Stimulated activated CD4-positive, alpha-beta T cell treated with anti-CD3 and anti-CD28 coated beads, TNF-alpha, amount 100 ng/mL, for 1 hour (primary cell): ENCODE measurements around the gene L2HGDH.

ENCODE experiments used
- DNase-seq, 3 donors: peaks; one replicate each; pipeline ENCODE4 v3.0.0-alpha.2; 2020; ENCODE audit warnings: low read depth in 3 of 3, low spot score in 1 of 3

L2HGDH gene

DNA sequence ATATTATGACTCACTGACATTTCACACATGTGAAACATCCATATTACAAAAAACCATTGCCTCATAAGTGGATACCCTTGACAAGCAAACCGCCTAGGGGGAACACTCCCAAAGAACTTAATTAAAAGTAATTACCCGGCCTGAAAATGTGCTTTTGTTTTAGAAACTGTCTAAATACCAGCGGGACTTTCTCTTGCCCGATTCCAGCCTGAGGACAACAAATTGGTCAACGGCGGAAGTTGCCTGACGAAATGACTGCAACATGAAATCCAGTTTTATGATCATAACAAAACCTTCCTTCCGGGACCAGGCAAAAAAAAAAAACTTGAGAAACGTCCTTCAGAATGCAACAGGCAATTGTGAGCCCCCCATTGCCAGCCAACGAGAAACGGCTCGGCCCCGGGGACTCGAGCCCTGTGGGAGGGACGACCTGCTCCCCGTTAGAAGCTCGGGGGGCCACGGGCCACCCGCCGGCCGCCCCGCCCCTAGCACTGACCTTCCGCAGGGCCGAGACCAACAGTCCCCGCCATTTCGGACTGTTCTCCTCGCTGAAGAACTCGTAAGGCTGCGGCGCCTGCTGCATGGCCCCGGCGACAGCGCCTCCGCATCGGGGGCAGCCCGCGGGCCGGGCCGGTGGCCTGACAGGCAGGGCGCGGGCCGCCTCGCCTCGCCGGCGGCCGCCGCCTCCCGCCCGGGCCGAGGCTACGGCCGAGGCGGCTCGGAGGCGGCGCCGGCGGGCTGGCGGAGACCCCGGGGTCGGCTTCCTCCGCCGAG, 81.1 kb downstream of the L2HGDH start:
- DNase-seq = peak in 1 of 3 donors; percentile 8

DNA sequence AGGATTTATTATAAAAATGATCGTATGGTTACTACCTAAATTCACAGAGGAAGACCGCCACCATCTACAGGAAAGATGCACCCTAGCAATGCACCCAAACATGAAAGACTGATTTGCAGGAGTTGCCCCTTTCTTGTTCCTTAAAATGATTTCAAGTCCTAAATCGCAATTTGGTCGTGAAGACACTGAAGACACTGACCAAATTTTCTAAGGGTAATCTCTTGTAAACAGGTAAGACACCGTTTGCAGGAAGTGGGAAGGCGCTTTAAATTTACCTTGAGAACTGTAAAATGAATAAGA, 81.7 kb downstream of the L2HGDH start:
- no peak for DNase-seq

DNA sequence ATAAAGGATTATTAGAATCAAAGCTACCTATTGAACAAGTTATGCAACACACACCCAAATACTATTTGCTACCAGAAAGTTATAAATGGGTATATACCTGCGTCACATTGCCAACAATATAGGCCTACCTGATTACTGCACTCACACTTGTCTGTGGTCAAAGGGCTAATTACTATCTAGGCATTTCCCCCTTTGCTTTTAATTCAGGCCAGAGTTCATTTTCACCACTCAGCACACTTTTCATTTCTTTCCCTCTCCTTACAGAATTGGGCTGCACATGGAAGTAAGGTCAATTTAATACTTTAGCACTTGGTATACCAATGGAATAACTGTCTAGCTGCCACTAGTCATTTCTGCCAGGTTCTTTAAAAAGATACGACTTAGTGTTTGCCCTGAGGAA, 82.3 kb downstream of the L2HGDH start:
- no peak for DNase-seq

DNA sequence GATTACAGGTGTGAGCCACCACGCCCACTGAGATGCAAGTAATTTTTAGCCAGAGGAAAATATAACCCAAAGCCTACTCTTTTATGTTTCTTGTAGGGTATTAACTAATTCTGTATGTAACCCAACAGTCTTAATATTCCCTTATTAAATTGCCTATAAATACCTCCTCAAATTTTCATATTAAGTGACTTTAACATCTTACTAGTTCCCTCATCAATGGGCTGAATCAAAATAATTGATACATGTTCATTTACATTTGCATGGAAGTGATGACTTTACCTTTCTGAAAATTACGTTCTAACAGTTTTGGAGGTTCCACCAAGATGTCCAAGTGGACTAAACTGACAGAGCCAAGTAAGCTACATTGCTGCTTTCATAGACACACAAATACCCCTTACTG, 83.7 kb downstream of the L2HGDH start:
- DNase-seq = no peak

DNA sequence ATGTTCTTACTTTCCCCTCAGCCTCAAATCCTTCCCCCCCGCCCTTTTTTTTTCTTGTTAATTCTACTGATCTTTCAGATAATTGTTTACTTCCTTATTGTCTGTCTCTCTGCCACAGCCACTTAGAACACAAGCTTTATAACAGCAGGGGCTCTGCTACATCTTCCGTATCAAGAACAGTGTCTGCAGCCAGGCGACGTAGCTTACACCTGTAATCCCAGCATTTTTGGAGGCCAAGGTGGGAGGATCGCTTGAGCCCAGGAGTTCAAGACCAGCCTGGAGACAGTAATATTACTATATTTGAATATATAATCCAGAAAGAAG, 86.1 kb downstream of the L2HGDH start:
- DNase-seq = no peak

- no peak for DNase-seq
Observed at GRCh38 chr14:50225067-50225973, 86.7 kb downstream of the L2HGDH start.

GRCh38 chr14:50222055-50222613, 89.9 kb downstream of the L2HGDH start:
- DNase-seq = no peak

GRCh38 chr14:50218501-50218900, 93.5 kb downstream of the L2HGDH start:
- DNase-seq = no peak

DNA sequence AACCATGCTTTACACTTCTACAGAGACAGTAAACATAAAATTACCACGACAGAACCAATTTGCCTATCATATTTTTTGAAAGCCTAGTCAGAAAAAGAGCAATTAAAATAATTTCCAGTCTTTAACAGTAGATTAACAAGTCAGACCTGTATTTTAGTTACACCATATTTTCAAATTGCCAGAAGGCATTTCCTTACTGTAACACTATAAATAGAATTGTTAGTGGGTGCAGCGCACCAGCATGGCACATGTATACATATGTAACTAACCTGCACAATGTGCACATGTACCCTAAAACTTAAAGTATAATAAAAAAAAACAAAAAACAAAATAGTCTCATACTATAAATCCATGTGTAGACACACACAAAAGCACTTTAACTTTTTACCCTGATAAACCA, 96.6 kb downstream of the L2HGDH start:
- no peak for DNase-seq

GRCh38 chr14:50213795-50214194, 98.2 kb downstream of the L2HGDH start:
- no peak for DNase-seq

DNA sequence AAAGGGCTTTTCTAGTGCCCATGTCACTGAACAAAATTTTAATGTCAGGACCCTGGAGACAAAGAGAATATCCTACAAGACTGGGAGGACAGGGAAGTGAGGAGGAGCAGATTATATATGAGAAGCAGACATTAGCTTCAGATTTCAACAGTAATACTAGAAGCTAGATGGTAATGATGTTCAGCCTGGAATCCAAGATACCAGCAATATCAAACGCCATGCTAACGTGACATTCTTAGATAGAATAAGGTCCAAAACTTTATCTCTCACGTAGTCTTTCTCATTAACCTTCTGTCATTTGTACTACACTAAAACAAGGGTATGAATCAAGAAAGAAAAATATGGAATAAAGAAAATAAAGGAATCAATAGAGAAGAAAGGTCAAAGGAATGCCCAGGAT, 99.3 kb downstream of the L2HGDH start:
- no peak for DNase-seq

DNA sequence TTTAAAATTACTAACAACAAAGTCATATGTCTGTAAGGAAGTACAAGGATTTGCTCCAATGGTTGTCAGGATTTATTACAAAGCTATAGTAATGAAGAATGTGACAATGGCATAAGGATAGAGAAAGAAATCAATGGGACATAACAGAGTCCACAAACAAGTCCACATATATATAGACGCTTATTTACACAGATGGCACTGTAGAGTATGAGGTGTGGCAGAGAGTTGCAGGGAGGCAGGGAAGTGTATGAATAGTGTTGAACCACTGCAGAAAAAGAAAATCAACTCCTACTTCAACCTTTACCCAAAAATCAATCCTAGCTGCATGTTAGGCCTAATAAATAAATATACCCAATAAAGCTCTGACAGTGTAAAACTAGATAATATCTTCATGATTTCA, 102.0 kb downstream of the L2HGDH start:
- DNase-seq = no peak

- DNase-seq = no peak
Observed at GRCh38 chr14:50198499-50198898, 113.5 kb downstream of the L2HGDH start.

GRCh38 chr14:50191499-50191898, 120.5 kb downstream of the L2HGDH start:
- no peak for DNase-seq
